ENCODE measurements around the gene MAN1C1.

Gene MAN1C1

DNA sequence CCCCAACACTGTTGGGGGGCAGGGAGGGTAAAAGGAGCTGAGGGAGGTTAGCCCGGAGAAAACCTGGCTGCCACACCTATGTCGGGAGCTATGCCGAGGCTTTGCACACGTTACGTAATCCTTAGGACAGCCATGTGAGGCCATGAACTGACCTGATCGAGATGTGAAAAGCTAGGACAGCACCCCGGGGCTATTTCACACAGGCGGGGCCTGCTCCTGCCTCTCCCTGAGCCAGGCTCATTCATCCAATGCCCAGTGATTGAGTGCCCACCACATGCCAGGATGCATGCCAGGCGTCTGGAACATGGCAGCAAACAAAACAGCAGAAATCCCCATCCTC lies 43.0 kb upstream of the MAN1C1 start:
- H3K4me1 ChIP-seq (ENCODE audit: insufficient read depth, low read length), result no peaks in the 10 kb centered on the region
- H4K20me1 ChIP-seq (ENCODE audit: insufficient read depth, low read length), result peaks cover 4% of the 10 kb centered on the region
- no peak for ATAC-seq (ENCODE audit: insufficient read depth, low read depth)
- no peak overlapping the region for H3K27ac ChIP-seq (ENCODE audit: low read length)
- no peak for DNase-seq
- no peak overlapping the region for H3K4me3 ChIP-seq (ENCODE audit: low read depth in 1 of 2, low read length in 2 of 2)
- H3K27me3 ChIP-seq (ENCODE audit: insufficient read depth, low read length, poor library complexity), result peaks cover 4% of the 10 kb centered on the region
- H2AFZ ChIP-seq (ENCODE audit: low read depth, low read length), result no peak overlapping the region
- no peak overlapping the region for H3K4me2 ChIP-seq (ENCODE audit: insufficient read depth, low read length)
- no peak for TF ChIP-seq EZH2 (IDR thresholded peaks at IDR 0.05; ENCODE audit: borderline replicate concordance, low read depth, low read length, severe bottlenecking)
- TF ChIP-seq, protein P1, sequence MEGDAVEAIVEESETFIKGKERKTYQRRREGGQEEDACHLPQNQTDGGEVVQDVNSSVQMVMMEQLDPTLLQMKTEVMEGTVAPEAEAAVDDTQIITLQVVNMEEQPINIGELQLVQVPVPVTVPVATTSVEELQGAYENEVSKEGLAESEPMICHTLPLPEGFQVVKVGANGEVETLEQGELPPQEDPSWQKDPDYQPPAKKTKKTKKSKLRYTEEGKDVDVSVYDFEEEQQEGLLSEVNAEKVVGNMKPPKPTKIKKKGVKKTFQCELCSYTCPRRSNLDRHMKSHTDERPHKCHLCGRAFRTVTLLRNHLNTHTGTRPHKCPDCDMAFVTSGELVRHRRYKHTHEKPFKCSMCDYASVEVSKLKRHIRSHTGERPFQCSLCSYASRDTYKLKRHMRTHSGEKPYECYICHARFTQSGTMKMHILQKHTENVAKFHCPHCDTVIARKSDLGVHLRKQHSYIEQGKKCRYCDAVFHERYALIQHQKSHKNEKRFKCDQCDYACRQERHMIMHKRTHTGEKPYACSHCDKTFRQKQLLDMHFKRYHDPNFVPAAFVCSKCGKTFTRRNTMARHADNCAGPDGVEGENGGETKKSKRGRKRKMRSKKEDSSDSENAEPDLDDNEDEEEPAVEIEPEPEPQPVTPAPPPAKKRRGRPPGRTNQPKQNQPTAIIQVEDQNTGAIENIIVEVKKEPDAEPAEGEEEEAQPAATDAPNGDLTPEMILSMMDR (IDR thresholded peaks at IDR 0.05; ENCODE audit: borderline replicate concordance, extremely low read depth, low read length, poor library complexity, severe bottlenecking), result no peak
- H3K9ac ChIP-seq (ENCODE audit: low read depth, low read length), result no peak overlapping the region
- no peaks in the 10 kb centered on the region for H3K36me3 ChIP-seq (ENCODE audit: insufficient read depth, low read length)
- no peaks in the 10 kb centered on the region for H3K9me3 ChIP-seq (ENCODE audit: insufficient read depth, low read length, severe bottlenecking)
- no peaks in the 10 kb centered on the region for H3K79me2 ChIP-seq (ENCODE audit: insufficient read depth, low read length)

DNA sequence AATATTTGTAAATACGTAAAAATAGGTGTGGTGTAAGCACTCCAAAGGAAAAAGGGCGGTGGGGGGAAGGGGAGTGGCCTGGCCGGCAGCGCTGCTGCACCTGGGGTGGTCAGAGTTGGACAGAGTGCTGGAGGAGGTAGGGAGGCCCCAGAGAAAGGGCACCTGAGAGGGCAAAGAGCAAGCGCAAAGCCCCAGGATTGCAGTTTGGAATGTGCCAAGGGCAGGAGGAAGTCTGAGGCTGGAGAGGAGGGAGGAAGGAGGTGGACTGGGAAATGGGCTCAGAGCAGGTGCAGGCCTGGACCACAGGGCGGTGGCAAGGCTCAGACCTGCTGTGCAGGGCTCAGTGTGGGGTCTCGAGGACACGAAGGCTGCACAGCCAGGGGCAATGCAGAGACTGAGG lies 42.6 kb upstream of the MAN1C1 start:
- Histone ChIP-seq H3K27ac (ENCODE audit: low read length) (no peak overlapping the region), H3K36me3 (ENCODE audit: insufficient read depth, low read length) (no peaks in the 10 kb centered on the region), H3K9ac (ENCODE audit: low read depth, low read length) (no peak overlapping the region), H3K79me2 (ENCODE audit: insufficient read depth, low read length) (no peaks in the 10 kb centered on the region), H4K20me1 (ENCODE audit: insufficient read depth, low read length) (peaks cover 2% of the 10 kb centered on the region), H3K9me3 (ENCODE audit: insufficient read depth, low read length, severe bottlenecking) (no peaks in the 10 kb centered on the region), H3K4me3 (ENCODE audit: low read depth in 1 of 2, low read length in 2 of 2) (no peak overlapping the region), H3K4me2 (ENCODE audit: insufficient read depth, low read length) (no peak overlapping the region), H3K4me1 (ENCODE audit: insufficient read depth, low read length) (no peaks in the 10 kb centered on the region), H2AFZ (ENCODE audit: low read depth, low read length) (no peak overlapping the region), H3K27me3 (ENCODE audit: insufficient read depth, low read length, poor library complexity) (peaks cover 4% of the 10 kb centered on the region)
- TF ChIP-seq EZH2 (IDR thresholded peaks at IDR 0.05; ENCODE audit: borderline replicate concordance, low read depth, low read length, severe bottlenecking), result no peak
- TF ChIP-seq, protein P1 (IDR thresholded peaks at IDR 0.05; ENCODE audit: borderline replicate concordance, extremely low read depth, low read length, poor library complexity, severe bottlenecking), result no peak
- DNase-seq (no peak), ATAC-seq (ENCODE audit: insufficient read depth, low read depth) (no peak)

GRCh38 chr1:25575191-25575590 lies 41.4 kb upstream of the MAN1C1 start:
- Histone ChIP-seq H3K27ac (ENCODE audit: low read length) (no peak overlapping the region), H3K9ac (ENCODE audit: low read depth, low read length) (no peak overlapping the region), H3K27me3 (ENCODE audit: insufficient read depth, low read length, poor library complexity) (peaks cover 1% of the 10 kb centered on the region), H3K4me3 (ENCODE audit: low read depth in 1 of 2, low read length in 2 of 2) (no peak overlapping the region), H3K36me3 (ENCODE audit: insufficient read depth, low read length) (no peaks in the 10 kb centered on the region), H3K4me1 (ENCODE audit: insufficient read depth, low read length) (no peaks in the 10 kb centered on the region), H3K4me2 (ENCODE audit: insufficient read depth, low read length) (no peak overlapping the region), H3K9me3 (ENCODE audit: insufficient read depth, low read length, severe bottlenecking) (no peaks in the 10 kb centered on the region), H3K79me2 (ENCODE audit: insufficient read depth, low read length) (no peaks in the 10 kb centered on the region), H2AFZ (ENCODE audit: low read depth, low read length) (no peak overlapping the region), H4K20me1 (ENCODE audit: insufficient read depth, low read length) (no peaks in the 10 kb centered on the region; the same call in 1 of the 2 replicates)
- DNase-seq (no peak), ATAC-seq (ENCODE audit: insufficient read depth, low read depth) (no peak)
- TF ChIP-seq, protein P1 (IDR thresholded peaks at IDR 0.05; ENCODE audit: borderline replicate concordance, extremely low read depth, low read length, poor library complexity, severe bottlenecking), result no peak
- TF ChIP-seq EZH2 (IDR thresholded peaks at IDR 0.05; ENCODE audit: borderline replicate concordance, low read depth, low read length, severe bottlenecking), result no peak
